HCT116 (cell line): Measurements from ENCODE around the gene FAM240B. TPM values are rescaled to one million over a fixed set of nuclear protein-coding genes. Genes with fewer than 3 reads are reported as not detected.

Source experiments
- ATAC-seq: fragments of 200-7000 bp; cut with Tn5 transposase; 2 replicates; pipeline ENCODE4 v1.9.1; 2020; ENCODE audit warnings: mild to moderate bottlenecking, moderate library complexity
- BruUV-seq: library from RNA; stranded (reverse); fragments of 400-500 nt; replicated peaks from 2 replicates; lab custom pipeline; 2021; lab: Mats Ljungman, UMichigan
- CTCF ChIA-PET: fragments of 300-600 bp; sonication (Branson Sonifier 250); formaldehyde crosslinking; loops from one replicate; lab custom pipeline; 2021; ENCODE audit warnings: antibody characterized with exemption; lab: Charles Lee
- POLR2A ChIA-PET: fragments of 300-600, 350-600 bp; sonication (Branson Sonifier 250); formaldehyde crosslinking; loops from one replicate; lab custom pipeline; 2021; ENCODE audit warnings: antibody characterized with exemption; lab: Charles Lee
- RAD21 ChIA-PET, 2 experiments: fragments of 300-600 bp; sonication (Branson Sonifier 250); formaldehyde crosslinking; loops; one replicate each; lab custom pipeline; 2023; ENCODE audit warnings: low total read pairs in 2 of 2; ENCODE audit not compliant: uncharacterized antibody in 2 of 2, unreplicated experiment in 2 of 2, low non-redundant PET in 1 of 2; lab: Charles Lee
- DNase-seq: peaks from one replicate; pipeline ENCODE4 v3.0.0-alpha.2; 2010; ENCODE audit warnings: low read depth, low spot score
- H2AFZ ChIP-seq: fragments of 200-600 bp; shearing (Covaris generic), sonication (generic); 2 replicates; pipeline ENCODE4 v1.6.1; 2017; ENCODE audit warnings: low read depth, mixed run types, mixed read lengths, antibody characterized with exemption, low read length; ENCODE audit not compliant: poor library complexity, severe bottlenecking
- H3K27ac ChIP-seq: 2 replicates; pipeline ENCODE4 v1.5.1; 2012; ENCODE audit warnings: low read depth, low read length
- H3K27me3 ChIP-seq: fragments of 200-600 bp; sonication (generic); 2 replicates; pipeline ENCODE4 v1.6.1; 2016; ENCODE audit warnings: mixed run types, low read length, mixed read lengths; ENCODE audit not compliant: insufficient read depth
- H3K36me3 ChIP-seq, 2 experiments: fragments of 200-500 bp in 1 of 2; fragments of 200-600 bp in 1 of 2; sonication (Bioruptor generic) in 1 of 2; sonication (generic) in 1 of 2; 2 replicates each; pipeline versions ENCODE4 v1.5.1 to v1.6.1; 2014 to 2016; ENCODE audit warnings: low read length in 2 of 2, inconsistent platforms in 1 of 2, mixed read lengths in 1 of 2, mixed run types in 1 of 2; ENCODE audit not compliant: insufficient read depth in 2 of 2, control insufficient read depth in 1 of 2
- H3K4me1 ChIP-seq, 2 experiments: fragments of 200-600 bp in 1 of 2; sonication (generic) in 1 of 2; 2 replicates each; pipeline versions ENCODE4 v1.5.1 to v1.6.1; 2012 to 2017; ENCODE audit warnings: low read length in 2 of 2, inconsistent platforms in 1 of 2, mild to moderate bottlenecking in 1 of 2, mixed read lengths in 1 of 2, mixed run types in 1 of 2, moderate library complexity in 1 of 2; ENCODE audit not compliant: insufficient read depth in 2 of 2, control insufficient read depth in 1 of 2
- H3K4me2 ChIP-seq: fragments of 200-600 bp; sonication (generic); 2 replicates; pipeline ENCODE4 v1.6.1; 2017; ENCODE audit warnings: mixed run types, low read length, mixed read lengths
- H3K4me3 ChIP-seq, 2 experiments: fragments of 200-600 bp in 1 of 2; sonication (generic) in 1 of 2; replicated peaks in 1 of 2; 2 replicates each; pipeline ENCODE4 v1.5.1; 2011 to 2016; ENCODE audit warnings: low read length in 2 of 2, control low read depth in 1 of 2, low read depth in 1 of 2, mild to moderate bottlenecking in 1 of 2, mixed read lengths in 1 of 2, mixed run types in 1 of 2
- H3K79me2 ChIP-seq: fragments of 200-600 bp; sonication (generic); 2 replicates; pipeline ENCODE4 v1.6.1; 2017; ENCODE audit warnings: mild to moderate bottlenecking, mixed run types, low read length, moderate library complexity, mixed read lengths; ENCODE audit not compliant: insufficient read depth
- H3K9ac ChIP-seq: fragments of 200-600 bp; sonication (generic); 2 replicates; pipeline ENCODE4 v1.6.1; 2016; ENCODE audit warnings: low read length, mixed read lengths
- H3K9me2 ChIP-seq: fragments of 200-600 bp; sonication (generic), shearing (Covaris generic); 2 replicates; pipeline ENCODE4 v1.6.1; 2017; ENCODE audit warnings: mixed run types, mild to moderate bottlenecking, moderate library complexity; ENCODE audit not compliant: insufficient read depth
- H3K9me3 ChIP-seq, 2 experiments: fragments of 200-500 bp in 1 of 2; fragments of 200-600 bp in 1 of 2; sonication (Bioruptor generic) in 1 of 2; sonication (generic) in 1 of 2; 2 replicates each; pipeline ENCODE4 v1.6.1; 2014 to 2017; ENCODE audit warnings: low read length in 2 of 2, mixed read lengths in 2 of 2, inconsistent platforms in 1 of 2, low read depth in 1 of 2, mild to moderate bottlenecking in 1 of 2, mixed run types in 1 of 2, moderate library complexity in 1 of 2; ENCODE audit not compliant: control insufficient read depth in 1 of 2, insufficient read depth in 1 of 2
- H4K20me1 ChIP-seq: fragments of 200-600 bp; sonication (generic), shearing (Covaris generic); 2 replicates; pipeline ENCODE4 v1.6.1; 2017; ENCODE audit warnings: mixed run types, mild to moderate bottlenecking, moderate library complexity; ENCODE audit not compliant: insufficient read depth
- CBX3 ChIP-seq: IDR thresholded peaks from 2 replicates; pipeline ENCODE4 v1.6.1; 2012; ENCODE audit warnings: low read depth
- CEBPB ChIP-seq: IDR thresholded peaks from 2 replicates; pipeline ENCODE4 v1.6.1; 2012; ENCODE audit warnings: low read depth
- ELF1 ChIP-seq: IDR thresholded peaks from 2 replicates; pipeline ENCODE4 v1.6.1; 2012; ENCODE audit warnings: low read depth, borderline replicate concordance
- EZH2 ChIP-seq: fragments of 200-600 bp; sonication (generic); IDR thresholded peaks from 2 replicates; pipeline ENCODE4 v1.6.1; 2017; ENCODE audit warnings: antibody characterized with exemption, mixed run types
- EZH2phosphoT487 ChIP-seq: fragments of 200-600 bp; IDR thresholded peaks from 2 replicates; pipeline ENCODE4 v1.6.1; 2018; ENCODE audit warnings: antibody characterized with exemption, borderline replicate concordance
- FOSL1 ChIP-seq: IDR thresholded peaks from 2 replicates; pipeline ENCODE4 v1.6.1; 2012; ENCODE audit warnings: low read depth
- POLR2A ChIP-seq: IDR thresholded peaks from 2 replicates; pipeline ENCODE4 v1.7.0; 2011; ENCODE audit warnings: borderline replicate concordance; ENCODE audit not compliant: insufficient read depth, insufficient read length; ENCODE audit errors: extremely low read depth
- SP1 ChIP-seq: IDR thresholded peaks from 2 replicates; pipeline ENCODE4 v1.6.1; 2012; ENCODE audit warnings: low read depth
- SRF ChIP-seq: IDR thresholded peaks from 2 replicates; pipeline ENCODE4 v1.6.1; 2012; ENCODE audit warnings: low read depth
- YY1 ChIP-seq: IDR thresholded peaks from 2 replicates; pipeline ENCODE4 v1.6.1; 2011; ENCODE audit warnings: low read length, low read depth, moderate library complexity, mild to moderate bottlenecking; ENCODE audit not compliant: insufficient replicate concordance; ENCODE audit errors: extremely low read depth
- ZFX ChIP-seq: fragments of 450-650 bp; IDR thresholded peaks from 2 replicates; pipeline ENCODE4 v1.6.1; 2017
- ZNF274 ChIP-seq: fragments of 200-500 bp; sonication (Bioruptor generic); IDR thresholded peaks from 2 replicates; pipeline ENCODE4 v1.6.1; 2014; ENCODE audit warnings: mild to moderate bottlenecking, low read depth, low read length, inconsistent platforms
- intact Hi-C: fragments of 100-400 bp; cut with micrococcal nuclease; formaldehyde crosslinking; loops from 2 replicates; pipeline ENCODE4 v1.10.0; 2022
- total RNA-seq: library from RNA; stranded (reverse); gene quantifications from one replicate; pipeline ENCODE4 v1.2.1, GENCODE V29; 2021; ENCODE audit not compliant: unreplicated experiment
- TF ChIP-seq, protein P1 (sequence below): IDR thresholded peaks from 2 replicates; pipeline ENCODE4 v1.6.1; 2012
- TF ChIP-seq, protein P2 (sequence below), 3 experiments: fragments of 200-600 bp in 1 of 3; sonication (generic) in 1 of 3; IDR thresholded peaks in 2 of 3; conservative IDR thresholded peaks in 1 of 3; 2 replicates each; pipeline ENCODE4 v1.5.1; 2012 to 2017; ENCODE audit warnings: low read depth in 2 of 3, low read length in 2 of 3, antibody characterized with exemption in 1 of 3, borderline replicate concordance in 1 of 3, control low read depth in 1 of 3, mild to moderate bottlenecking in 1 of 3, mixed read lengths in 1 of 3, mixed run types in 1 of 3, moderate library complexity in 1 of 3; ENCODE audit not compliant: insufficient read depth in 1 of 3
- TF ChIP-seq, protein P3 (sequence below): IDR thresholded peaks from 2 replicates; pipeline ENCODE4 v1.6.1; 2011; ENCODE audit warnings: mild to moderate bottlenecking, low read length, moderate library complexity; ENCODE audit not compliant: insufficient replicate concordance; ENCODE audit errors: extremely low read depth

FAM240B gene
- total RNA-seq, 1 experiment from 2014 or later: not detected

DNA sequence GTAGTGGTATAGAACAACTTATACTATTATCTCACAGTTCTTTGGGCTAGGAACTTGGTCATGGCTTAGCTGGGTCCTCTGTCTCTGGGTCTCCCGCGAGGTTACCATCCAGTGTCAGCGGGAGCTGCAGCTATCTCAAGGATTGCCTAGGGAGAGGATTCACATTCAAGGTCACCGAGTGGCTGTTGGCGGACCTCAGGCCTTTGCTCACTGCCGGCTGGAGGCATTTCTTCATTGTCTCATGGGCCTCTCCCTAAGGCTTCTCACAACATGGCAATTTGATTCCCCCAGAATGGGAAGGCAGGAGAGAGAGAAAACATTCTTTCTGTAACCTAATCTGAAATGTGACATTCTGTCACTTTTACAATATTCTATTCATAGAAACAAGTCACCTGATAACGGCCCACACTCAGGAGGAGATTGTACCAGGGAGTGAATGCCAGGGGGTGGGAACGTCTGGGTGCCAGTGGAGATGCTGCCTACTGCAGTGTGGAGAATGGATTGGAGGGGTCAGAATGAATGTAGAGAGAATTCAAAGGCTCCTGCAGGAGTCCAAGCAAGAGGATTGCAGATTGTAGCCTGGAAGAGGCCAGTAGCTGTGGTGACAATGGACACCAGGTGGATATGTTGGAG lies 70.1 kb downstream of the FAM240B start:
- Histone ChIP-seq H3K9ac (no peak overlapping the region), H3K9me3 (no peaks in the 10 kb centered on the region; a peak in 1 of 4 replicates), H3K9me2 (no peaks in the 10 kb centered on the region), H3K4me3 (no peak overlapping the region), H3K36me3 (no peaks in the 10 kb centered on the region), H4K20me1 (no peaks in the 10 kb centered on the region), H3K4me1 (peaks cover 2 to 5% of the 10 kb centered on the region in 2 experiments; a peak in 1 of 4 replicates), H2AFZ (no peak overlapping the region), H3K27ac (no peak overlapping the region), H3K79me2 (no peaks in the 10 kb centered on the region), H3K27me3 (no peaks in the 10 kb centered on the region; the same call in 1 of the 2 replicates), H3K4me2 (no peak overlapping the region)
- ChIA-PET CTCF (no interaction called here), POLR2A (no interaction called here), RAD21 (no interaction called here)
- no TSS peak for BruUV-seq
- no peak for TF ChIP-seq ELF1
- no peak for TF ChIP-seq SP1
- TF ChIP-seq ZFX: no peak
- TF ChIP-seq, protein P1, sequence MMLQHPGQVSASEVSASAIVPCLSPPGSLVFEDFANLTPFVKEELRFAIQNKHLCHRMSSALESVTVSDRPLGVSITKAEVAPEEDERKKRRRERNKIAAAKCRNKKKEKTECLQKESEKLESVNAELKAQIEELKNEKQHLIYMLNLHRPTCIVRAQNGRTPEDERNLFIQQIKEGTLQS: no peak
- TF ChIP-seq ZNF274: no peak
- TF ChIP-seq CEBPB: no peak
- no peak for TF ChIP-seq SRF
- TF ChIP-seq, protein P2, sequence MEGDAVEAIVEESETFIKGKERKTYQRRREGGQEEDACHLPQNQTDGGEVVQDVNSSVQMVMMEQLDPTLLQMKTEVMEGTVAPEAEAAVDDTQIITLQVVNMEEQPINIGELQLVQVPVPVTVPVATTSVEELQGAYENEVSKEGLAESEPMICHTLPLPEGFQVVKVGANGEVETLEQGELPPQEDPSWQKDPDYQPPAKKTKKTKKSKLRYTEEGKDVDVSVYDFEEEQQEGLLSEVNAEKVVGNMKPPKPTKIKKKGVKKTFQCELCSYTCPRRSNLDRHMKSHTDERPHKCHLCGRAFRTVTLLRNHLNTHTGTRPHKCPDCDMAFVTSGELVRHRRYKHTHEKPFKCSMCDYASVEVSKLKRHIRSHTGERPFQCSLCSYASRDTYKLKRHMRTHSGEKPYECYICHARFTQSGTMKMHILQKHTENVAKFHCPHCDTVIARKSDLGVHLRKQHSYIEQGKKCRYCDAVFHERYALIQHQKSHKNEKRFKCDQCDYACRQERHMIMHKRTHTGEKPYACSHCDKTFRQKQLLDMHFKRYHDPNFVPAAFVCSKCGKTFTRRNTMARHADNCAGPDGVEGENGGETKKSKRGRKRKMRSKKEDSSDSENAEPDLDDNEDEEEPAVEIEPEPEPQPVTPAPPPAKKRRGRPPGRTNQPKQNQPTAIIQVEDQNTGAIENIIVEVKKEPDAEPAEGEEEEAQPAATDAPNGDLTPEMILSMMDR (IDR thresholded peaks at IDR 0.05 in 2 of 3, conservative IDR thresholded peaks at IDR 0.05 in 1 of 3; ENCODE audit: borderline replicate concordance in 1 of 3, insufficient read depth in 1 of 3, low read depth in 2 of 3, low read length in 2 of 3): no peak
- TF ChIP-seq CBX3: no peak
- no peak for TF ChIP-seq FOSL1
- TF ChIP-seq, protein P3, sequence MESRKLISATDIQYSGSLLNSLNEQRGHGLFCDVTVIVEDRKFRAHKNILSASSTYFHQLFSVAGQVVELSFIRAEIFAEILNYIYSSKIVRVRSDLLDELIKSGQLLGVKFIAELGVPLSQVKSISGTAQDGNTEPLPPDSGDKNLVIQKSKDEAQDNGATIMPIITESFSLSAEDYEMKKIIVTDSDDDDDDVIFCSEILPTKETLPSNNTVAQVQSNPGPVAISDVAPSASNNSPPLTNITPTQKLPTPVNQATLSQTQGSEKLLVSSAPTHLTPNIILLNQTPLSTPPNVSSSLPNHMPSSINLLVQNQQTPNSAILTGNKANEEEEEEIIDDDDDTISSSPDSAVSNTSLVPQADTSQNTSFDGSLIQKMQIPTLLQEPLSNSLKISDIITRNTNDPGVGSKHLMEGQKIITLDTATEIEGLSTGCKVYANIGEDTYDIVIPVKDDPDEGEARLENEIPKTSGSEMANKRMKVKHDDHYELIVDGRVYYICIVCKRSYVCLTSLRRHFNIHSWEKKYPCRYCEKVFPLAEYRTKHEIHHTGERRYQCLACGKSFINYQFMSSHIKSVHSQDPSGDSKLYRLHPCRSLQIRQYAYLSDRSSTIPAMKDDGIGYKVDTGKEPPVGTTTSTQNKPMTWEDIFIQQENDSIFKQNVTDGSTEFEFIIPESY: no peak
- no peak for TF ChIP-seq YY1
- TF ChIP-seq EZH2: no peak
- no peak for TF ChIP-seq POLR2A
- TF ChIP-seq EZH2phosphoT487: no peak
- DNase-seq: no peak
- no peak for ATAC-seq
- intact Hi-C loops: loop anchor here (2.0 kb wide), 1 partner anchor 15 kb away; no protein-coding TSS in a partner anchor
